BE2C (cell line): ENCODE measurements around the gene IFI27L1.

ENCODE experiments used
- DNase-seq: peaks from one replicate; pipeline ENCODE4 v3.0.0-alpha.2; 2020
- H3K27me3 ChIP-seq: fragments of 250-450 bp; sonication (Bioruptor Pico); 2 replicates; pipeline ENCODE4 v1.5.1; 2020; ENCODE audit warnings: mild to moderate bottlenecking
- H3K36me3 ChIP-seq: fragments of 250-450 bp; sonication (Bioruptor Pico); 2 replicates; pipeline ENCODE4 v1.5.1; 2020; ENCODE audit warnings: mild to moderate bottlenecking
- H3K4me1 ChIP-seq: fragments of 250-450 bp; sonication (Bioruptor Pico); 2 replicates; pipeline ENCODE4 v1.5.1; 2020
- H3K4me3 ChIP-seq: 2 replicates; pipeline ENCODE4 v1.5.1; 2011; ENCODE audit warnings: low read depth, low read length
- H3K9me3 ChIP-seq: fragments of 250-450 bp; sonication (Bioruptor Pico); 2 replicates; pipeline ENCODE4 v1.5.1; 2020
- CTCF ChIP-seq: IDR thresholded peaks from 2 replicates; pipeline ENCODE4 v1.5.1; 2012; ENCODE audit warnings: mild to moderate bottlenecking, low read depth, low read length

The IFI27L1 gene

DNA sequence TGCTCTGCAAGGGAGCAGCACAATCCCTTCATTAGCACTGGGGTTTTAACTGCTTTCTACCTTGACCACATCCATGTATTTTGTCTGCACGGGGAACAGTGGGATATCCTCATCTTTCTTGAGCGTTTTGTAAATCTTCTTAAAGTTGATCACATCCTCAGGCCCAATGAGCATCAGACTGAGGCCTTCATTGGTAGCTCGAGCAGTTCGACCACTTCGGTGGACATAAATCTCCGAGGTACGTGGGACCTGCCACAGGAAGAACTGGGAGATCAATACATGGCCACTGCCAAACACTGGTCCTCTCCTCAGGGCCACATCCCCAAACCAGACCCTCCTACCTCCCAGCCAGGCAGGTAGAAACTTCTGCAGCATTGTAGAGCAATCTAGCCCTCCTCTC lies 26.2 kb upstream of the IFI27L1 start:
- Histone ChIP-seq H3K4me3 (no peak overlapping the region), H3K36me3 (peaks cover 94% of the 10 kb centered on the region), H3K27me3 (no peaks in the 10 kb centered on the region), H3K9me3 (no peaks in the 10 kb centered on the region), H3K4me1 (no peaks in the 10 kb centered on the region; the same call in 1 of the 2 replicates)
- no peak for TF ChIP-seq CTCF
- no peak for DNase-seq

GRCh38 chr14:94056579-94057308 lies 24.4 kb upstream of the IFI27L1 start:
- H3K4me3 ChIP-seq = no peak overlapping the region
- DNase-seq = no peak
- H3K9me3 ChIP-seq = no peaks in the 10 kb centered on the region
- TF ChIP-seq CTCF = no peak
- peaks cover 94% of the 10 kb centered on the region for H3K36me3 ChIP-seq
- H3K27me3 ChIP-seq = no peaks in the 10 kb centered on the region
- H3K4me1 ChIP-seq = no peaks in the 10 kb centered on the region; the same call in 1 of the 2 replicates

GRCh38 chr14:94058128-94058673 lies 22.9 kb upstream of the IFI27L1 start:
- Histone ChIP-seq H3K27me3 (no peaks in the 10 kb centered on the region), H3K4me3 (no peak overlapping the region), H3K9me3 (no peaks in the 10 kb centered on the region), H3K4me1 (no peaks in the 10 kb centered on the region), H3K36me3 (peaks cover 91% of the 10 kb centered on the region)
- no peak for DNase-seq
- no peak for TF ChIP-seq CTCF

DNA sequence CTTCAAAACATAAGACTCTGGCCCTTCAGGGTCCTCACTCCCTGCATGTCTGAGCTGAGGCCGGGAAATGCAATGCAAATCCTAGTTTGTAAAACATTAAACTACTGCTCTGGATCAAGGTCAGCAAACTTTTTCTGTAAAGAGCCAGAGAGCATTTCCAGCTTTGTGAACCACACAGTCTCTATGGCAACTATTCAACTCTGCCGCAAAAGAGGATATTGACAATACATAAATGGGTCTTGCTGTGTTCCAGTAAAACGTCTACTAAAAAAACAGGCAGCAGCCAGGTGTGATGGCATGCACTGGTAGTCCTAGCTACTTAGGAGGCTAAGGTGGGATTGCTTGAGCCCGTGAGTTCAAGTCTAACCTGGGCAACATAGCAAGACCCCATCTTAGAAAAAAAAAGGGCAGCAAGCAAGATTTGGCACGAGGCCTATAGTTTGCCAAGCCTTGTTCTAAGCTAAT lies 22.4 kb upstream of the IFI27L1 start:
- H3K4me1 ChIP-seq = no peaks in the 10 kb centered on the region
- DNase-seq = no peak
- peaks cover 88% of the 10 kb centered on the region for H3K36me3 ChIP-seq
- H3K4me3 ChIP-seq = no peak overlapping the region
- H3K27me3 ChIP-seq = no peaks in the 10 kb centered on the region
- no peaks in the 10 kb centered on the region for H3K9me3 ChIP-seq
- no peak for TF ChIP-seq CTCF

DNA sequence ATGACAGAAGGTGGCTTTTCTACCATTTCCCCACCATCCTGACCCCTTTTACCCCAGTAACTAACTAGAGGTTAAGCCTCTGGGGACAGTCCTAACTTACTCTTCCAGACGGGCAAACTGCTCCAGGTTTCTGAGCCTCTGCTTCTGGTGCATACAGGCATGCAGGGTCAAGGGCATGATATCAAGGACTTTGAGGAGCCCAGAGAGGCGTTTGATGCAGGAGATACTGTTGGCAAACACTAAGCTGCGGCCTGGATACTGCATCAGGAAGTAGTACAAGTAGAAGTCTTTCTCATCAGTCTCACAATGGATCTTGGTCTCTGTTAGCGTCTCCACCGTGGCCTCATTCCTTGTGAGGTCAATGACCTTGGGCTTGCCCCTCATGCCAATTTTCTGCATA lies 21.1 kb upstream of the IFI27L1 start:
- no peak for DNase-seq
- Histone ChIP-seq H3K4me3 (no peak overlapping the region), H3K4me1 (no peaks in the 10 kb centered on the region), H3K36me3 (peaks cover 82% of the 10 kb centered on the region), H3K9me3 (no peaks in the 10 kb centered on the region), H3K27me3 (no peaks in the 10 kb centered on the region)
- TF ChIP-seq CTCF = no peak

DNA sequence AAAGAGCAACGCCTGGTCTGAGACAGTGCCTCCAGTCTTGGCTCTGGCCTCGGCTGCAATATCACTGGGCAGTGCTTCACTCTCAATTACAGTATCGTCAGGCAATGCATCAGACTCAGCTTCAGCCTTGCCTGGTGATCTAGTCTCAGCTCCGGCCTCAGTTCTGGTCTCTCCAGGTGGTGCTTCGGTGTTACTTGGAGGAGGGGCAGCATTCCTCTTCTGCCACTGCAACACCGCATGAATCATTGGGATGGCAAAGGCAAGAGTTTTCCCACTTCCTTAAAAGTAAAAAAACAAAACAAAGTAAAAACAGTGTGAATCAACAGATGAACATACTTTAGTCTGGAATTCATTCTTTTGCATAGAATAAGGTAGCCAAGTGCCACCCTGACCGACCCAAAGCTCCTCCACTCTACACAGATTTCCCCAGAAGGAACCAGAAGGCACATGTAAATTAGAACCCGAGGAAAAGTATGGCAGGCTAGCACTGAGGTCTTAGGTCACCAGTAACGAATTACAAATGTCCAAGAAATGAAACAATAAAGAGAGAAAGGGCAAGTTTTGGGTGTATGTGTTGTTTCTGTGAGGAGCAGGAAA lies 18.7 kb upstream of the IFI27L1 start:
- TF ChIP-seq CTCF = no peak
- H3K27me3 ChIP-seq = no peaks in the 10 kb centered on the region
- H3K36me3 ChIP-seq = peaks cover 63% of the 10 kb centered on the region
- H3K4me1 ChIP-seq = peaks cover 8% of the 10 kb centered on the region
- H3K9me3 ChIP-seq = peaks cover under 1% of the 10 kb centered on the region; the same call in 1 of the 2 replicates
- DNase-seq = no peak
- H3K4me3 ChIP-seq = no peak overlapping the region
